NCI-H1417 (cell line): ENCODE results near the gene PPIA.
"Not testable (repeated sequence)": the region's sequence is repeated elsewhere in the genome, so short reads cannot be mapped to it uniquely, and the experiment has no call there.

Experiments
- DNase-seq, 3 experiments: peaks; one replicate each; lab custom pipeline; 2025; lab: John Stamatoyannopoulos, UW

Gene PPIA

DNA sequence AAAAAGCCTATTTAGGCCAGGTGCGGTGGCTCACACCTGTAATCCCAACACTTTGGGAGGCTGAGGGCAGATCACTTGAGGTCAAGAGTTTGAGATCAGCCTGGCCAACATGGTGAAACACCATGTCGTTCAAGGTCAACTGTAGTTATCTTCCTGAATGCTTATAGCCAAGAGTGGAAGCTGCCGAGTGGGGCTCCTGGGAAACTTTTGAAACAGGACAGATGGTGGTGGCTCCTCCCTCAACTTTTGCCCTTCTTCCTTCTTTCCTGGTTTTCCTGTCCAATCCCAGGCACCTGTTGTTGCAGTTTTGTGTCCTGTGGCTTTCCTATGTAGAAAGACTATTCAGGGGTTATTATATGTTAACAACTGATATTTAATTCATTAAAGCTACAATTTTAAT, 8.7 kb upstream of the PPIA start:
- no peak for DNase-seq

DNA sequence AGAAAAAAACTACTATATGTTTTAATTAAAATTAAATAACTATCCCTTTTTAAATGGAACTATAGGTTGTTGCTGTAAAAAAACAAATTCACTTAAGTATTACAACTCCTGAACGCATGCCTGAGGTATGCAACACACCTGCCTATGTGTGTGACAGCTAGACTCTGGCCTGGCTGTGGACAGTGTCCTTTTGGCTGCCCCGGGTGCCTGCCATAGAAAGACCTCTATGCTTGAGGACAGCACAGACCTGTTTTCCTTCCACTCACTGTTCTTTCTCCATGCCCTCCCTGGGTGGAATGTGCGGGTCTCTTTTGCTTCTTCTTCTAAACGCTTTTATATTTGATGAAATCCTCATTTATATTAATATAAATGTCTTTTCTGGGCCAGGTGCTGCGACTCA, 6.5 kb upstream of the PPIA start:
- no peak for DNase-seq

DNA sequence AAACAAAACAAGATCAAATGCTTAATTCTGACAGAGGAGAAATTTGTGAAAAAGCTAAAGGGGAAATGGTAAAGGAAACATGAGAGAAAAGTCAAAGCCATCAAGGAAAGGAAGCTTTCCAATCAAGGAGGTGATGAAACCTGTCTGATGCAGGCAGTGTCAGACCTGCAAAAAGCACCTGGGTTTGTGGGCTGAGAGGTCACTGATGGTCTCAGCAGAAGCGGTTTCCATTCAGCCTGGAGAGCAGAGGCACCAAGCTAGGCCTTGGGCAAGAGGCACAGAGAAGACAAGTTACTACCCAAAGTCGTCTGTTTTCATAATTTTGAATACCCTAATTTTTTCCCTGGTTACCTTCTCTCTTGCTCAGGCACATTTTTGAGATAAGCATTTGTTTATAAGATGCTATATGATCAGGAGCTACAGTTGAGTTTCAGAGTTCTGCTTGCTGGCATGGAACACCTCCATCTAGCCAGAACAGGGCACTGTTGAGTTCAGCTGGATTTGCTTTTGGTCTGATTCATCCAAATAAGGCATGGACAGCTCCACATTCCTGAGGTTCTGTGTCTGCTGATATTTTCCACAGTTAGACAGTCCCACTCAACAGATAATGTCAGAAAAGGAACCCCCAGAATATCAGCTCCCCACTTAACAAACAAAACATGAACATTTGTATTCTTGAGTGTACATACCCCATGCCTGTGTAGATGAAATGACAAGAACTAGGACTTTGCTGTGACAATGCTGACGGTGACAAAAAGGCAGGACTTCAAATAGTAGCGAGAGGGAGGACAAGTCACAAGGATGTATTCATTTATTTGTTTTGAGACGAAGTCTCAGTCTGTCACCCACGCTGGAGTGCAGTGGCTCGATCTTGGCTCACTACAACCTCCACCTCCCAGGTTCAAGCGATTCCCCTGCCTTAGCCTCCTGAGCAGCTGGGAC, 4.9 kb upstream of the PPIA start:
- DNase-seq = no peak

DNA sequence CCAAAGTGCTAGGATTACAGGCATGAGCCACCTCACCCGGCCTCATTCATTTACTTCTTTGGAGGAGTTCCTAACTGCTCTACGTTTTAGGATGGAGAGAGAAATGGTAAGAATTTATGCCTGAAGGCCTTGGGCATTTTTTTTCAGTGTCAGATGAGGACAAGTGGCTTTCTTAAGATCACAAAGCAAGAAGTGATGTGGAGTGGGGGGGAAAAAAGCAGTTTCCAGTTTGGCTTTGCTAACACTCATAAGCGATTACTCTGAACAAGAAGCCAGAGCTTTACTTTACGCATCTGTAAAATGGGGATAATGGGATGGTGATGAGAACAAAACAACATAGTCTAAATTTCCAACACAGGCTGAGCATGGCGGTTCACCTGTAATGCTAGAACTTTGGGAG, 2.6 kb upstream of the PPIA start:
- DNase-seq = no peak

DNA sequence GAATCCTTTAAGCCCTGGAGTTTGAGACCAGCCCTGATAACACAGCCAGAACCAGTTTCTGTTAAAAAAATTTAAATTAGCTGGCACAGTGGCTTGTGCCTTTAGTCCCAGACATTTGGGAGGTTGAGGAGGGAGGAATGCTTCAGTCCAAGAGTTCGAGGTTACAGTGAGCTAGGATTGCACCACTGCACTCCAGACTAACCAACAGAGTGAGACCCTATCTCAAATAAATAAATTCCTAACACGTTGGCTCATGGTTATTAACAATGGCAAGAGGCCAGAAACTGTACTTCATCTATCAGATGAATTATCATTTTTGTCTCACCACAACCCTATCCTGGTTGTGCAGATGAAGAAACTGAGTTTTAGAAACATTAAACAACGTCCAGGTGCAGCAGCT, 2.1 kb upstream of the PPIA start:
- DNase-seq = no peak

DNA sequence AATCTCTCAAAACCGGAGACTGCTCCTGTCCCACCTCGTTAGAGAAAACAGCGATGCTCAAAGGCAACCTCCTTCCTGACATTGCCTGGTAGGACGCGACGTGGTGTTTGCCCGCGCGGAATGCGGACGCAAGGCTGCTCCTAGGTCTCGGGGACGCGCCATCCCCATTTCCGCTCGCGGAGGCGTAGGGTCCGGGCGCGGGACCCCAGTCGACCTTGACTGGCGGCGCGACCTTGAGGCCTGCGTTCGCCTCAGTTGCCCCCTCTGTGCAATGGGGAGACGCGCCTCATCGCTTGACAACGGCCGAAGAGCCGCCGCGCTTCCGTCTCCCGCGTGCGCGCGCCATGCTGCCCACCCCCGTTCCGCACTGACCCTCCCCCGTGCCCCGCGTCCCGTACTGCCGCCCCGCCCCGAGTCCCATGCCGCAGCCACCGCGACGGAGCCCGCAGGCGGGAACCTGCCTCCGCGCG, 412 bp upstream of the PPIA start:
- peak; percentile 71 to 96 (median 94) for DNase-seq

DNA sequence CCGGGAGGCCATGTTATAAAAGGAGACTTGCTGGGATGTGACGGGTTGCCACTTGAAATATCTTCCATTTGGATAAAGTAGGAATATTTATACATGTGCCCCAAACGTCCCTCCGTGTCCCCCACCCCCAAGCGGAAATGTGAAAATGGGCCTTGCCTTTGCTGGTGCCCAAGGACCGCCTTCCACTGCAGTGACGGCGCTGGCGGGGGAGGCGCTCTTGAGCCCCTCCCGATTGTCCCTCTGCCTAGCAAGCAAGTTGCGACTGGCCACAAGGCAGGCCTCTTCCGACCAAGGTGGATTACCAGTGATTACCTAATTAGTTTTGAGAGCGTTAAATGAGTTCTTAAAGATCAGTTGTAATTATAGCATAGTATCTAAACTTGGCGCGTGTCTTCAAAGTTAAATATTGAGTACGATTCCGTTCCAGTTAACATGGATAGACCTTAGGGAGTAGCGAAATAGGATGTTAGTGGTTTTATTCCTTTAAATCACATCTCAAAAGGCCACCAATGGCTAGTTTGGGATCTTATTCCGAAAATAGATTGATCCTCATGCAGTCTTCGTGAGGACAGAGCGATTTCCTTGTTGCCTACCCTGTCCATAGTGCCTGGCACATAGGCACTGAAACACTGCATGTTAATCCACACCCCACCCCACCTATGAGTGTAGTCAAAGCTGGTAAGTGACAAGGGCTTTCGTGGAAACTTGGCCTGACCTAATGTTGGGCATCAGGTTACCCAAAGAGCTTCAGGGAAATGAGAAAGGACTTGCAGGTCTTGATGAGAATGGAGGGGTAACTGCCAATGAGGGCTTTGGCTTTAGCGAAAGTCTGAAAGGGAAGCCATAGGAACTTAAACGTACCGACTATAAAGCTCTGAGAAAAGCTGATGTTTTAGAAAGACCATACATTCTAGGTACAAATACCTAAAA, 1.1 kb downstream of the PPIA start:
- DNase-seq = peak; percentile 66 to 88 (median 85)

DNA sequence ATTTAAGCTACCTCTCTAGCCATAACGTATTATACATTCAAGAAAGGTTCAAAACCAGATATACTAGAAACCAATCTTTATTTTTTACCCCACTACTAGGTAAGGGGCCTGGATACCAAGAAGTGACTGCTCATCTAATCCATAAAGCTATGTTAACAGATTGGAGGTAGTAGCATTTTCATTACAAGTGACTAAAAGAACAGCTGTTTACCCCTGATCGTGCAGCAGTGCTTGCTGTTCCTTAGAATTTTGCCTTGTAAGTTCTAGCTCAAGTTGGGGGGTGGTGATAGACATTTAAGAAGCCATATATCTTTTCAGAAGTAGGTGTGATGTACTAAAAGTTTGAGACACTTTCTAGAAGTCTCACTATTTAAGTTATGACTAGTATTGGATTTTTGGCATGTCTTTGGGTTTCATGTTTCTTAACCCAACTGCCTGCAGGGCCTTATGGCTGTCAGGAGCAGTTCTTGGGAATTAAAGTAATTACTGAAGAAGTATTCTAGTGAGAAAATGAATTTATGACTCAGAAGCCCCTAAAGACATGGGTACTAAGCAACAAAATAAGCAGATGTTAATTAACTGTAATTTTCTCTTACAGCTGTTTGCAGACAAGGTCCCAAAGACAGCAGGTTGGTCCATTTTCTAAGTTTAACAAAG, 2.3 kb downstream of the PPIA start:
- no peak for DNase-seq

DNA sequence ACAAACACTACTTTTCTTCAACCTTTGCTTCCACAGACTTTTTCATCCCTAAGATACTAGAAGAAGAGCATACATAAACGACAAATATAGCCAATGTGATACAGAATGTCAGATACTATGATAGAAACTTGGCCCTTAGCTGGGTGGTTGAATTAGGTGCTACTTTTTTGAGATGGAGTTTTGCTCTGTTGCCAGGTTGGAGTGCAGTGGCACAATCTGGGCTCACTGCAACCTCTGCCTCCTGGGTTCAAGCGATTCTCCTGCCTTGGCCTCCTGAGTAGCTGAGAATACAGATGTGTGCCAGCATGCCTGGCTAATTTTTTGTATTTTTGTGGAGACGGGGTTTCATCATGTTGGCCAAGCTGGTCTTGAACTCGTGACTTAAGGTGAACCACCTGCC, 3.5 kb downstream of the PPIA start:
- DNase-seq = no peak

DNA sequence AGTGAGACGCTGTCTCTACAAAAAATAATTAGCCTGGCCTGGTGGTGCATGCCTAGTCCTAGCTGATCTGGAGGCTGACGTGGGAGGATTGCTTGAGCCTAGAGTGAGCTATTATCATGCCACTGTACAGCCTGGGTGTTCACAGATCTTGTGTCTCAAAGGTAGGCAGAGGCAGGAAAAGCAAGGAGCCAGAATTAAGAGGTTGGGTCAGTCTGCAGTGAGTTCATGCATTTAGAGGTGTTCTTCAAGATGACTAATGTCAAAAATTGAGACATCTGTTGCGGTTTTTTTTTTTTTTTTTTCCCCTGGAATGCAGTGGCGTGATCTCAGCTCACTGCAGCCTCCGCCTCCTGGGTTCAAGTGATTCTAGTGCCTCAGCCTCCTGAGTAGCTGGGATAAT, 5.4 kb downstream of the PPIA start:
- no peak for DNase-seq

DNA sequence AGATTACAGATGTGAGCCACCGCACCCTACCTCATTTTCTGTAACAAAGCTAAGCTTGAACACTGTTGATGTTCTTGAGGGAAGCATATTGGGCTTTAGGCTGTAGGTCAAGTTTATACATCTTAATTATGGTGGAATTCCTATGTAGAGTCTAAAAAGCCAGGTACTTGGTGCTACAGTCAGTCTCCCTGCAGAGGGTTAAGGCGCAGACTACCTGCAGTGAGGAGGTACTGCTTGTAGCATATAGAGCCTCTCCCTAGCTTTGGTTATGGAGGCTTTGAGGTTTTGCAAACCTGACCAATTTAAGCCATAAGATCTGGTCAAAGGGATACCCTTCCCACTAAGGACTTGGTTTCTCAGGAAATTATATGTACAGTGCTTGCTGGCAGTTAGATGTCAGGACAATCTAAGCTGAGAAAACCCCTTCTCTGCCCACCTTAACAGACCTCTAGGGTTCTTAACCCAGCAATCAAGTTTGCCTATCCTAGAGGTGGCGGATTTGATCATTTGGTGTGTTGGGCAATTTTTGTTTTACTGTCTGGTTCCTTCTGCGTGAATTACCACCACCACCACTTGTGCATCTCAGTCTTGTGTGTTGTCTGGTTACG, 6.0 kb downstream of the PPIA start:
- no peak for DNase-seq

DNA sequence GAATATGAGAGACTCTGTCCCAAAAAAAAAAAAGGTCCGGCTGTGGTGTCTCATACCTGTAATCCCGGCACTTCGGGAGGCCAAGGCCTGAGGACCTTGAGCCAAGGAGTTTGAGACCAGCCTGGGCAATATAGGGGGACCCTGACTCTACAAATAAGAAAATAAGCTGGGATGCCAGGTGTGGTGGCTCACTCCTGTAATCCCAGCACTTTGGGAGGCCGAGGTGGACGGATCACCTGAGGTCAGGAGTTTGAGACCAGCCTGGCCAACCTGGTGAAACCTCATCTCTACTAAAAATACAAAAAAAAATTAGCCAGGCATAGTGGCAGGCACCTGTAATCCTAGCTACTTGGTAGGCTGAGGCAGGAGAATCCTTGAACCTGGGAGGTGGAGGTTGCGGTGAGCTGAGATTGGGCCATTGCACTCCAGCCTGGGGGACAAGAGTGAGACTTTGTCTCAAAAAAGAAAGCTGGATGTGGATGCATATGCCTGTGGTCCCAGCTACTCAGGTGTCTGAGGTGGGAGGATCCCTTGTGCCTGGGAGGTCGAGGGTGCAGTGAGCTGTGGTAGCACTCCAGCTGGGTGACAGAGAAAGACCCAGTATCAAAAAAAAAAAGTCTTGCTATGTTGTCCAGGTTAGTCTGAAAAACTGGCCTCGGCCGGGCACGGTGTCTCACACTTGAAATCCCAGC, 7.5 kb downstream of the PPIA start:
- DNase-seq = not testable (repeated sequence)

DNA sequence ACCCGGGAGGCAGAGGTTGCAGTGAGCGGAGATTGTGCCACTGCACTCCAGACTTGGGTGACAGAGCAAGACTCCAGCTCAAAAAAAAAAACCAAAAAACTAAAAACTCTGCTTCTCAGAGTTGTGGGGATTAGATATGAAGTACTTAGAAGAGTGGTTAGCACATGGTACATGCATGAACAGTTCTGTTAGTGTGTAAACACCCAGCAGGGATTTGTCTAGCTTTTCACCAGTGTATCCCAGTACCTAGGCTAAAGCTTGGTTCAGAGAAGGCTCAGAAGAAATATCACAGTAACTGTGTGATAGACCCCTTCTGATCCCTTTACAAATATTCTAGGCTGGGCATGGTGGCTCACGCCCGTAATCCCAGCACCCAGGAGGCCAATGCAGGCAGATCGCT, 9.5 kb downstream of the PPIA start:
- DNase-seq = no peak

DNA sequence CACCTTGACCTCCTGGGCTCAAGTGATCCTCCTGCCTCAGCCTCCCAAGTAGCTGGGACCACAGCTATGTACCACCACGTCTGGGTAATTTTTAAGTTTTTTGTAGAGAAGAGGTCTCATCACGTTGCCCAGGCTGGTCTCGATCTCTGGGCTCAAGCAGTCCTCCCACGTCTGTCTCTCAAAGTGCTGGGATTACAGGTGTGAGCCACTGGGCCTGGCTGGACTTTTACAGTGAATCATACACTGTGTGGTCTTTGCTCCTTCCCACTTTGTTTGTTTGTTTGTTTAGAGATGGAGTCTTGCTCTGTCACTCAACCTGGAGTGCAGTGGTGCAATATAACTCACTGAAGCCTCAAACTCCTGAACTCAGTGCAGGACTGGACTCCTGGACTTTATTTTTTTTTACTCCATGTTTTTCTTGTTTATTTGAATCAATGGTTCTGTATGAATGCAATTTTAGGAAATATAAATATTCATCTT, 12.5 kb downstream of the PPIA start:
- DNase-seq = no peak

DNA sequence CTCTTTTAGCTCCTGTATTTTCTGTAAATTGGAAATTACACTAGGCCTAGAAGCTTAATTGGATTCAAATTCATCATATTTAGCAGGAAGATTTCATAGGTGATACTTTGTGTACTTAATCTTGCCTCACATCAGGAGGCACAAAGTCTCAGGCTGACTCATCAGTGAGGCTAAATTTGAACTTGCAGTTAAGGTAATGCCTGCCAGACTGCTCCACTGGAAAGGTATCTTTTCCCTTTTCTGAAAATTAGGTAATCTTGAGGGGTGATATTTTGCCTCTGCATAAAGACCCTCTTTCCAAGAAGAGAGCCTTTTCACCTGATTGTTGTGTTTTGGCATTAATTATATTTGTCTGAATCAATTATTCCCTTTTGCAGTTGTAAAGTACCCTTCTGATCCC, 14.6 kb downstream of the PPIA start:
- DNase-seq = peak in 1 of 3 experiments; percentile 16

DNA sequence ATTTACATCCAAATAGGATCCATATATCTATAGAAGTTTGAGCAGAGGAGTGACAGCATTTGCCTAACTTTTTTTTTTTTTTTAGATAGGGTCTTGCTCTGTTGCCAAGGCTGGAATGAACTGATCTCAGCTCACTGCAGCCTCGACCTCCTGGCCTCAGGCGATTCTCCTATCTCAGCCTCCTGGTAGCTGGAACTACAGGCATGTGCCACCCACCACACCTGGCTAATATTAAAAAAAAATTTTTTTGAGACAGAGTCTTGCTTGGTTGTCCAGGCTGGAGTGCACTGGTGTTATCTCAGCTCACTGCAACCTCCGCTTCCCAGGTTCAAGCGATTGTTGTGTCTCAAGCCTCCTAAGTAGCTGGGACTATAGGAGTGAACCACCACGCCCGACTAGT, 15.1 kb downstream of the PPIA start:
- no peak for DNase-seq

DNA sequence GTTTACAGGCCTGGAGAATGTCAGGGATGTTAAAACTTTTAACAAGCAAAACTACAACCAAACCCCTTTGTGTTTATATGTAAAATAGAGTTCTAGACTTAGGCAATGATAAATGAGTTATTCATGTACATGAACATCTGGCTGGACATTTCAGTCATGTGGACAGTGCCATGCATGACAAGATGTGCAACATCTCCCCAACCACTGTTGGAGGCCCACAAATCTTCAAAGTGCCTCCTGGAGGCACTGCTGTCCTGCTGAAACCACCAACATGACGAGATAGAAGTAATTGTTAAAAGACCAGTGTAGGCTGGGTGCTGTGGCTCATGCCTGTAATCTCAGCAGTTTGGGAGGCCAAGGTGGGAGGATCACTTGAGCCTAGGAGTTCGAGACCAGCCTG, 18.4 kb downstream of the PPIA start:
- DNase-seq = no peak

DNA sequence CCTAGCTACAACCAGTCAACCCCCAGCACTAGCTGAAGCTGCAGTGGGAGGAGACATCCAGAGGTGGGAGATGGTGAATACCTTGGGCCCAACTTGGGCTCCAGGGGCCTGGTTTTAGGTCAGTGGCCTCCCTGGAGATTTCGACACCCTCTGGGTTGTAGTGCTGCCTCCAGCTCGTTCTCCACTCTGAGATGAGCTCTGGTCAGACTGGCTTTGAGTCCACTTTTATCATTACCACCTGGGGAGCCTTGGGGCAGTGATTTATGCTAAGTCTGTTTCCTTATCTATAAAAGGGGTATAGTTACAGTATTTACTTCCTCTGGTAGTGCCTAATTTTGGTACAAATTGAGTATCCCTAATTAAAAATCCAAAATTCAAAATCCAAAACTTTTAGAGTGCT, 22.8 kb downstream of the PPIA start:
- DNase-seq = no peak

DNA sequence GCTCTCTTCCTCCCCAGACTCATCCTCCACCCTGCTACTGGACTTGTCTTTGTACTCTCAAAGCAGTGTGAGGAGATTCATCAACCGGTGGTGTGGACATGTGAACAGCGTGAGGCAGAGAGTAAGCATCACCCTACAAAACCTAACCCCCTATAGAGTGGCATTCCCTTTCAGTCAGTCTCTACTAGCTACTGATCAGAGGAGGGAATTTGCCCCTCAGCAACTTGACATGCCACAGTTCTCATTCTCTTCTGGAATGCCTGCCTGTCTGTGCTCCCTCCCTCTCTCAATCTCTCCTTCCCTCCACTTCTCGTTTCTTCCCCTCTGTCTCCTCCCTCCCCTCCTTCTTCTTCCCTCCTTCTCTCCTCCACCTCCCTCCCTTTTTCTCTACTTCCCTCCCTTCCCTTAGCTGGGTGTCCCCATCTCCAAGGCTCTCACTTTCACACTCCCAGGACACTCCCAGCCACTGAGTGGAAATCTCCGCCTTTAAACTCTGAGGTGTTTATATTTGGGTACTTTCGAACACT, 26.8 kb downstream of the PPIA start:
- DNase-seq = no peak

DNA sequence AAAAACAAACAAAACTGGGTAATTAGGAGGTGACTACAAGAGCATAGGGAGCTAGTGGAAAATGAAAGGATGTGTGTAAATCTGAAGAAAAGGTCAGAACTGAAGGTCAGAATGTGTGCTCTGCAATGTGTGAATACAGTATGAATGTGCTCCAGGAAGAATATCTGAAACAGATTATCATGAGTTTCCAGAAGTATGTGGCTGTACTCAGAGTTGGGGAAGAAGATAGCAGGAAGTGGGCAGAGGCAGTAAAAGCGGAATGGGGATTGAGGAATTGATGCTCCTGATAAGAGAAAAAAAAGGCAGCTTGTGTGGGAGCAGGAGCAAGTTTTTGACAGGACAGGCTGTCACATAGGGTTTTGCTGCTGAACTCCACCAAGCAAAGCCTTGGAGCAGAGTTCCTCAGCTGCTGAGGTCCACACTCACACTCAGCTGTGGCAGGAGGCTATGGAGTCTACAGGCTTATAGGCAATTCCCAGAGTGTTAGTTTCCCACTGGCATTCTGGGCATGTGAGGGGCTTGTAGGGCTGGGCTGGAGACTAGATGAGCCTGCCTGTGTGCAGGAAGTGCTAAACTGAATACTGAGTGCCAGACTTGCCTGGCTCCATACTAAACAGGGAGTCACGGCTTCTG, 28.5 kb downstream of the PPIA start:
- no peak for DNase-seq
